GM10266 (cell line): ENCODE data around the gene TREML2.
A peak's percentile ranks its signal among the peaks of the same experiment; 100 is the strongest.

Experiments used
- DNase-seq: peaks from one replicate; pipeline ENCODE4 v3.0.0; 2012; ENCODE audit errors: extremely low spot score
- TF ChIP-seq, protein P1 (sequence below): IDR thresholded peaks from 2 replicates; pipeline ENCODE4 v1.5.1; 2012; ENCODE audit warnings: mild to moderate bottlenecking, low read depth; ENCODE audit not compliant: control insufficient read depth, insufficient read depth; ENCODE audit errors: missing control alignments

The TREML2 gene

GRCh38 chr6:41186031-41186562 is 14.9 kb downstream of the TREML2 start:
- no peak for DNase-seq
- TF ChIP-seq, protein P1, sequence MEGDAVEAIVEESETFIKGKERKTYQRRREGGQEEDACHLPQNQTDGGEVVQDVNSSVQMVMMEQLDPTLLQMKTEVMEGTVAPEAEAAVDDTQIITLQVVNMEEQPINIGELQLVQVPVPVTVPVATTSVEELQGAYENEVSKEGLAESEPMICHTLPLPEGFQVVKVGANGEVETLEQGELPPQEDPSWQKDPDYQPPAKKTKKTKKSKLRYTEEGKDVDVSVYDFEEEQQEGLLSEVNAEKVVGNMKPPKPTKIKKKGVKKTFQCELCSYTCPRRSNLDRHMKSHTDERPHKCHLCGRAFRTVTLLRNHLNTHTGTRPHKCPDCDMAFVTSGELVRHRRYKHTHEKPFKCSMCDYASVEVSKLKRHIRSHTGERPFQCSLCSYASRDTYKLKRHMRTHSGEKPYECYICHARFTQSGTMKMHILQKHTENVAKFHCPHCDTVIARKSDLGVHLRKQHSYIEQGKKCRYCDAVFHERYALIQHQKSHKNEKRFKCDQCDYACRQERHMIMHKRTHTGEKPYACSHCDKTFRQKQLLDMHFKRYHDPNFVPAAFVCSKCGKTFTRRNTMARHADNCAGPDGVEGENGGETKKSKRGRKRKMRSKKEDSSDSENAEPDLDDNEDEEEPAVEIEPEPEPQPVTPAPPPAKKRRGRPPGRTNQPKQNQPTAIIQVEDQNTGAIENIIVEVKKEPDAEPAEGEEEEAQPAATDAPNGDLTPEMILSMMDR: no peak

DNA sequence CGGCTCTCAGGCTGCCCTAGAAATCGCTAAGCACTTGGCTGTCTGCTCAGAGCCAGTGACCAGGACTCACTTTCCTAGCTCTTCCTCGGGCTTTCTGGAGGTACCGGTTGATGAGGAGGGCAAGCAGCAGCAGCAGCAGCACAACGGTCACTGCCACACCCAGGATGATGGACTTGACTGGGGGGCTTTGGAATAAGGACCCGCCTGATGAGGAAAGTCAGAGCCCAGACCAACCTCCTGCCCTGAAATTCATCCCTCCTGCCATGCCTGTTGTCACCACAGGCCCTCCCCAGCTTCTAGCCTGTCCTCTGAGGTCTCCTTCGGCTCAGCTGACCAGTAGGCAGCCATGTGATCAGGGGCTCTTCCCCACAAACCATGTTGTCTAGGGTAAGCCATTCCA is 16.2 kb downstream of the TREML2 start:
- TF ChIP-seq, protein P1: no peak
- no peak for DNase-seq

- DNase-seq: peak; percentile 63
- TF ChIP-seq, protein P1: peak; percentile 67
Measured at GRCh38 chr6:41182069-41183034, 18.6 kb downstream of the TREML2 start.

GRCh38 chr6:41181566-41181965 is 19.4 kb downstream of the TREML2 start:
- TF ChIP-seq, protein P1: no peak
- no peak for DNase-seq

DNA sequence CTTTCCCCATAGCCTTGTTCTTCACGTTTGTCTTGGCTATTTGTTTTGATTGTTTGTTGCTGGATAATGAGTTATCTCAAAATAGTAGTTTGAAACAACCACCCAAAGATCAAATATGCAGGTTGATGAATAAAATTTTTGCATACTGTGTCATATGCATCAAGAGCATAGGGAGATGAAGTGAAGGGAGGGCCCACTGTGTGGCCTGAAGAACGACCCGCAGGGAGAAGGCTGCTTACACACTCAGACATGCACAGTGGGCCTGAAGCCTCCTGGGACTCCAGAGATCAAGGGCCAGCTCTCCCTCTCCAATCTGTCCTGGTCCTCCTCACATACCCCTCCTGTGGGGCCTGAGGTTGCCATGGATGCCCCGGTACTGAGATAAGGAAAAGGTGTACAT is 21.8 kb downstream of the TREML2 start:
- no peak for DNase-seq
- TF ChIP-seq, protein P1: no peak

GRCh38 chr6:41177695-41178094 is 23.3 kb downstream of the TREML2 start:
- DNase-seq: no peak
- TF ChIP-seq, protein P1: no peak

DNA sequence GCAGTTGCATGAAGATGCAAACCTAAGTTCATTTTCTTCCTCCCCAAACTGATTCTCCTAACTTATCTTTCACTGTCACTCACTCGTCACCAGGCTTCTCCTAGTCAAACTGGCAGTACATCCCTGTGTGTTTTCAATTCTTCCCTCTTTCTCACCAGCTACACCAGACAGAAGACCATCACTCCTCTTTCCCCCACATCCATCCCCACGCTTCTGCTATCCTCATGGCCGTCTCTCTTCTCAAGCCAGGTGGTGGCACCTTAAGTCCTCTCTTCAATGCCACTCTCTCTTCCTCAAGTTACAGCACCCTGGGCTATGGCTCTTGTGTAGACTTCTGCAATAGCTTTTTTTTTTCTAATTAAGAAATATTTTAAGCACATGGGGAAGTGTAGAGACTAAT is 23.7 kb downstream of the TREML2 start:
- TF ChIP-seq, protein P1: no peak
- no peak for DNase-seq
